B cell (primary cell): ENCODE results near the gene CALM3.

Experiments used
- CTCF ChIP-seq: fragments of 200-600 bp; IDR thresholded peaks from one replicate; pipeline ENCODE4 v1.8.0; 2022; ENCODE audit warnings: antibody characterized with exemption, mild to moderate bottlenecking
- EZH2 ChIP-seq: IDR thresholded peaks from 2 replicates; pipeline ENCODE4 v1.6.1; 2012; ENCODE audit warnings: borderline replicate concordance, low read depth, mild to moderate bottlenecking, moderate library complexity, low read length; ENCODE audit not compliant: insufficient read depth, poor library complexity, severe bottlenecking

DNA sequence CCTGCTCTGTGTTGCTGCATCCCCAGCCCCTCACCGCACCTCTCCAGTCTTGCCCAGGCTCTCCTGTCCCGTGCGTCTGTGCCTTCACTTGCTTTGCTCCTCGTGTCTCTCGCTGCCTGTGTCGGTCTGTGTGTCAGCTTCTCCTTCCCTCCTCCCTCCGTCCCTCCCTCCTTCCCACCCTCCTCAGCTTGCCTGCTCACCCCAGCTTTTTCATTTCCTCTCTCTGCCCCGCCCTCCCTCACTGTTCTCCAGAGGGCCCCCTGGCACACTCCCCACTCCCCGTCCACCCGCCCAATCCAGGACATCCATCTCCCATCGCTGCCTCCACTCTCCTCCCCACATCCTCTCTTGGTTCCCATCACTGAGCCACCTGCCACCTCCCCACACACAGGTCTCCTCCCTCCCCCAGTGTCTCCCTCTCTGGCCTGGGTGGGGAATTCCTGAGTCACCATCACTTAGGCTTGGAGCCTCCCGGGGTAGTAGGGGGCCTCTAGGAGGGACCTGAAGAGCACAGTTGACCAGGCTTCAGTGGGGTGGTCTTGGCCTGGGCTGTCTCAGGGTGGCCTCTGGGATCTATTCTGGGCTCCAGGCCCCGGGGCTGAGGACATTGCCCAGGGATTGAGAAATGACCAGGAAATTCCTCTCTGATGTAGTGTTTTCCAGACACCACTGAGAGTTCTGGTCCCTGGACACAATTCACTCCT, 24.0 kb downstream of the CALM3 start, which contains the start of gene PTGIR:
- TF ChIP-seq CTCF (no peak), EZH2 (no peak)
